ENCODE measurements around the gene IL25. TPM values are rescaled to one million over a fixed set of nuclear protein-coding genes. Genes with fewer than 3 reads are reported as not detected.

The IL25 gene
- total and polyA plus RNA-seq, 2 of the 4 experiments (the other 2 are of a cell fraction), result not detected

GRCh38 chr14:23413681-23414080 lies 41.1 kb downstream of the IL25 start:
- H3K56ac ChIP-seq (ENCODE audit: extremely low read depth, insufficient read depth, low read length), result no peak overlapping the region
- dilution Hi-C loops (cut with HindIII; ENCODE audit: low sequenced_read_pairs, unreplicated experiment), result no loop called here
- no peak overlapping the region for H2BK15ac ChIP-seq (ENCODE audit: low read depth, low read length)
- H2BK120ac ChIP-seq (ENCODE audit: low read depth, low read length), result no peak overlapping the region
- BruUV-seq (replicated peaks), result no TSS peak
- ATAC-seq (ENCODE audit: low read depth) (no peak), DNase-seq (no peak)
- peaks cover 32% of the 10 kb centered on the region for H3K27me3 ChIP-seq (ENCODE audit: control insufficient read depth, insufficient read depth, low read length)
- no peak overlapping the region for H2AK5ac ChIP-seq (ENCODE audit: low read depth, low read length)
- no peak overlapping the region for H2BK5ac ChIP-seq (ENCODE audit: low read depth, low read length, poor library complexity, severe bottlenecking)
- H3K9me3 ChIP-seq (ENCODE audit: control insufficient read depth, insufficient read depth, low read length), result no peaks in the 10 kb centered on the region
- H3K9me1 ChIP-seq (ENCODE audit: insufficient read depth, low read length), result no peaks in the 10 kb centered on the region
- POLR2A ChIA-PET (ENCODE audit: unreplicated experiment), result no interaction called here
- H3K4ac ChIP-seq (ENCODE audit: low read depth, low read length), result no peak overlapping the region
- no peak overlapping the region for H4K8ac ChIP-seq (ENCODE audit: low read depth in 2 of 2, low read length in 2 of 2)
- in situ Hi-C loops (cut with MboI; ENCODE audit: low sequenced_read_pairs), result no loop called here
- no peak overlapping the region for H2BK20ac ChIP-seq (ENCODE audit: low read depth, low read length)
- H3K4me2 ChIP-seq (ENCODE audit: low read depth, low read length), result no peak overlapping the region
- H3K4me1 ChIP-seq (ENCODE audit: control insufficient read depth, insufficient read depth, low read length), result no peaks in the 10 kb centered on the region
- H3K9ac ChIP-seq (ENCODE audit: low read depth, low read length), result no peak overlapping the region
- no peaks in the 10 kb centered on the region for H3K36me3 ChIP-seq (ENCODE audit: control insufficient read depth, insufficient read depth, low read length)
- CTCF ChIA-PET, result interaction anchor here (0.7 kb wide), 1 partner anchor 34 kb away, joined by 3 read pairs; no protein-coding TSS in a partner anchor
- no peak overlapping the region for H3K18ac ChIP-seq (ENCODE audit: low read depth, low read length)
- no peak overlapping the region for H4K91ac ChIP-seq (ENCODE audit: insufficient read depth, low read depth, low read length)
- H4K5ac ChIP-seq (ENCODE audit: low read depth, low read length), result no peak overlapping the region
- no peak overlapping the region for H2AK9ac ChIP-seq (replicated peaks; ENCODE audit: low read depth, low read length, poor library complexity)
- no peak overlapping the region for H3K27ac ChIP-seq (ENCODE audit: insufficient read depth, low read length)
- H2AFZ ChIP-seq (replicated peaks; ENCODE audit: low read length, poor library complexity), result peak overlapping the region; percentile 11
- no peak overlapping the region for H3K4me3 ChIP-seq (ENCODE audit: insufficient read depth, low read depth, low read length)
- H4K20me1 ChIP-seq (ENCODE audit: insufficient read depth, low read length), result no peaks in the 10 kb centered on the region
- TF ChIP-seq RAD21 (IDR thresholded peaks at IDR 0.05; ENCODE audit: low read length) (no peak), RFX5 (IDR thresholded peaks at IDR 0.05; ENCODE audit: low read depth, low read length) (no peak), FOS (IDR thresholded peaks at IDR 0.05; ENCODE audit: low read depth, low read length) (no peak), MXI1 (IDR thresholded peaks at IDR 0.05; ENCODE audit: borderline replicate concordance, low read depth, low read length) (no peak), SMC3 (IDR thresholded peaks at IDR 0.05; ENCODE audit: low read depth, low read length) (no peak), MAFK (IDR thresholded peaks at IDR 0.05; ENCODE audit: low read depth, low read length) (no peak), ELK1 (IDR thresholded peaks at IDR 0.05; ENCODE audit: borderline replicate concordance, low read depth, low read length) (no peak), RCOR1 (IDR thresholded peaks at IDR 0.05; ENCODE audit: insufficient replicate concordance, low read length) (no peak), USF2 (IDR thresholded peaks at IDR 0.05; ENCODE audit: low read depth, low read length) (no peak), MAZ (IDR thresholded peaks at IDR 0.05; ENCODE audit: borderline replicate concordance, low read depth, low read length) (no peak)
- WGBS, 2 experiments (ENCODE audit: extremely low coverage in 2 of 2, insufficient read length in 1 of 2), result 58% methylated on average over 3 of the region's 16 CpGs; no CpG with 5 or more reads in 1 of the 2 experiments
- H3K79me1 ChIP-seq (ENCODE audit: low read depth in 1 of 2, low read length in 2 of 2), result no peaks in the 10 kb centered on the region
- intact Hi-C loops (cut with micrococcal nuclease), result no loop called here
- H3K23ac ChIP-seq (ENCODE audit: low read depth, low read length), result no peak overlapping the region
- no peak overlapping the region for H3K14ac ChIP-seq (replicated peaks; ENCODE audit: low read depth, low read length)
